Fibroblast of villous mesenchyme (primary cell): ENCODE measurements around the gene DUSP19. TPM values are rescaled to one million over a fixed set of nuclear protein-coding genes. Genes with fewer than 3 reads are reported as not detected.

ENCODE experiments used
- DNase-seq: peaks from one replicate; pipeline ENCODE4 v3.0.0-alpha.2; 2010; ENCODE audit warnings: low read depth
- H3K4me3 ChIP-seq: 2 replicates; pipeline ENCODE4 v1.5.1; 2011; ENCODE audit warnings: low read depth, mild to moderate bottlenecking, low read length
- small RNA-seq: library from RNA; depleted of rRNA; stranded (forward); fragments of <200 nt; gene quantifications from one replicate; pipeline ENCODE3, GENCODE V24; 2012
- total RNA-seq: library from RNA; depleted of rRNA; stranded (reverse); fragments of >200 nt; gene quantifications from 2 replicates; pipeline ENCODE4 v1.2.3, GENCODE V29; 2012
- TF ChIP-seq, protein P1 (sequence below): IDR thresholded peaks from 2 replicates; pipeline ENCODE4 v1.5.1; 2012; ENCODE audit warnings: low read depth, mild to moderate bottlenecking, low read length; ENCODE audit not compliant: insufficient read depth

DUSP19 gene
- total RNA-seq, 1 donor = 5.6 TPM

- no peak for DNase-seq
- peak overlapping the region; percentile 95 for H3K4me3 ChIP-seq
- TF ChIP-seq, protein P1, sequence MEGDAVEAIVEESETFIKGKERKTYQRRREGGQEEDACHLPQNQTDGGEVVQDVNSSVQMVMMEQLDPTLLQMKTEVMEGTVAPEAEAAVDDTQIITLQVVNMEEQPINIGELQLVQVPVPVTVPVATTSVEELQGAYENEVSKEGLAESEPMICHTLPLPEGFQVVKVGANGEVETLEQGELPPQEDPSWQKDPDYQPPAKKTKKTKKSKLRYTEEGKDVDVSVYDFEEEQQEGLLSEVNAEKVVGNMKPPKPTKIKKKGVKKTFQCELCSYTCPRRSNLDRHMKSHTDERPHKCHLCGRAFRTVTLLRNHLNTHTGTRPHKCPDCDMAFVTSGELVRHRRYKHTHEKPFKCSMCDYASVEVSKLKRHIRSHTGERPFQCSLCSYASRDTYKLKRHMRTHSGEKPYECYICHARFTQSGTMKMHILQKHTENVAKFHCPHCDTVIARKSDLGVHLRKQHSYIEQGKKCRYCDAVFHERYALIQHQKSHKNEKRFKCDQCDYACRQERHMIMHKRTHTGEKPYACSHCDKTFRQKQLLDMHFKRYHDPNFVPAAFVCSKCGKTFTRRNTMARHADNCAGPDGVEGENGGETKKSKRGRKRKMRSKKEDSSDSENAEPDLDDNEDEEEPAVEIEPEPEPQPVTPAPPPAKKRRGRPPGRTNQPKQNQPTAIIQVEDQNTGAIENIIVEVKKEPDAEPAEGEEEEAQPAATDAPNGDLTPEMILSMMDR = no peak
Observed at GRCh38 chr2:183125659-183126341, 47.3 kb downstream of the DUSP19 start.

GRCh38 chr2:183126635-183127034 is 48.1 kb downstream of the DUSP19 start:
- DNase-seq = no peak
- no peak overlapping the region for H3K4me3 ChIP-seq
- TF ChIP-seq, protein P1 = no peak

GRCh38 chr2:183134016-183134415 is 55.5 kb downstream of the DUSP19 start:
- DNase-seq = no peak
- H3K4me3 ChIP-seq = no peak overlapping the region
- TF ChIP-seq, protein P1 = no peak

DNA sequence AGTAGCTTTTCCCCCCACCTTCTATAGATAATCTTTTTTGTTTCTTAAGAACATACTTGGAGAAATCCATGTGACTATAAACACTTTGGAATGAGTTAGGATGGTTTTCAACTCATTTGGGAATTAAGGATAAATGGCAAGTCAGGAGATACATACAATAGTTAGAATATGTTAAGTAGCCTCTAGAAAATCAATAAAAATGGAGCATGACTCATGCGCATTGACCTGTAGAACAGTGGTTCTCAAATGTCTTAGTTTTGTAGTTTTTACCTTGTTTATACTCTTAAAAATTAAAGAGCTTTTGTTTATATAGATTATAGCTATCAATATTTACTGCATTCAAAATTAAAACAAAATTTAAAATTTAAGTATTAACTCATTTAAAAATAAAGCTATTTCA is 70.4 kb downstream of the DUSP19 start:
- DNase-seq = peak; percentile 10
- TF ChIP-seq, protein P1 = no peak
- no peak overlapping the region for H3K4me3 ChIP-seq

DNA sequence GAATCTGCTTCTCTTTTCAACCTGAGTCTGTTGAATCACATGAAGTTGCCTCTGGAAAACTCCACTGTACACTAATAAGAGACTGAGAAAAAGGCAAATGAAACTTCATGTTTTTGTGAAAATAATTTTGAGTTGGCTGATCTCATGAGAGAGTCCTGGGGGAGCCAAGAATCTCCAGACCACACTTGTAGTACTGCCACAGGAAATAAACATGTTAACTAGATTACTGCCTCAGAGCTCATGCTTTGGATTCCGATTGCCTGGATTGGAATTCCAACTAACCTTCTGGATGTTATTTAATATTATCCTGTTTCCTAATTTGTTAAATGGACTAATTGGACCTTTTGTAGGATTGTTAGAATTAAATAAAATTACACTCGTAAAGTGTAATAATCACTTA is 70.9 kb downstream of the DUSP19 start:
- peak; percentile 69 for DNase-seq
- no peak overlapping the region for H3K4me3 ChIP-seq
- TF ChIP-seq, protein P1 = no peak

Small RNAs within 50 kb of the gene (small RNA-seq; reads per million reads assigned to genes)
- gene RF00599 = not detected

Other genes with a start within 250 kb of the DUSP19 start
- gene FRZB, start 212.1 kb upstream of the DUSP19 start, total RNA-seq = 0.32 and 0.43 TPM in 2 replicates
- gene NCKAP1, start 40.3 kb upstream of the DUSP19 start, total RNA-seq = 173 and 236 TPM in 2 replicates
- gene NUP35, start 45.7 kb downstream of the DUSP19 start, total RNA-seq = 8.1 and 14.2 TPM in 2 replicates